Activated CD4-positive, alpha-beta T cell treated with anti-CD3 and anti-CD28 coated beads, Interleukin-2, Interleukin-4, amounts not matched to agents 100 ng/mL and 50 ng/mL, durations not matched to agents 16 hours and 8 hours (primary cell): Measurements from ENCODE around the gene IL27RA.
"Not testable (repeated sequence)": the region's sequence is repeated elsewhere in the genome, so short reads cannot be mapped to it uniquely, and the experiment has no call there.

Experiments used
- DNase-seq: peaks from one replicate; pipeline ENCODE4 v3.0.0-alpha.2; 2020; ENCODE audit warnings: low spot score

The IL27RA gene

DNA sequence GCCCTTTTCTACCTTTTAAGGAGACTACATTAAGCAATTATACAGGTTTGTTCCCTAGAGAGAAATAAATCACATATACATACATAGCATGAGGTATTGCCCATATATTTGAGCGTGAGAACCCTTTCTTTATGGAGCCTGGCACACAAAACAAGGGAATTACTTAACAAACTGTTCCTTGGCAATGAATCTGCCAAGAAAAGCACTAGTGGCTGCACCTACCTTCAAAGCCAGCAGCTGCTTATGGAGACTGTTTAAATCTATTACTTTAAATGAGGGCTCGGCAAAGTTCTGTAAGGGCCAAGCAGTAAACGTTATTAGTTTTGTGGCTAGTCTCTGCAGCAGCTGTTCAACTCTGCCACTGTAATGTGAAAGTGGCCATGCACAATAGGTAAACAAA is 32.5 kb upstream of the IL27RA start:
- no peak for DNase-seq

DNA sequence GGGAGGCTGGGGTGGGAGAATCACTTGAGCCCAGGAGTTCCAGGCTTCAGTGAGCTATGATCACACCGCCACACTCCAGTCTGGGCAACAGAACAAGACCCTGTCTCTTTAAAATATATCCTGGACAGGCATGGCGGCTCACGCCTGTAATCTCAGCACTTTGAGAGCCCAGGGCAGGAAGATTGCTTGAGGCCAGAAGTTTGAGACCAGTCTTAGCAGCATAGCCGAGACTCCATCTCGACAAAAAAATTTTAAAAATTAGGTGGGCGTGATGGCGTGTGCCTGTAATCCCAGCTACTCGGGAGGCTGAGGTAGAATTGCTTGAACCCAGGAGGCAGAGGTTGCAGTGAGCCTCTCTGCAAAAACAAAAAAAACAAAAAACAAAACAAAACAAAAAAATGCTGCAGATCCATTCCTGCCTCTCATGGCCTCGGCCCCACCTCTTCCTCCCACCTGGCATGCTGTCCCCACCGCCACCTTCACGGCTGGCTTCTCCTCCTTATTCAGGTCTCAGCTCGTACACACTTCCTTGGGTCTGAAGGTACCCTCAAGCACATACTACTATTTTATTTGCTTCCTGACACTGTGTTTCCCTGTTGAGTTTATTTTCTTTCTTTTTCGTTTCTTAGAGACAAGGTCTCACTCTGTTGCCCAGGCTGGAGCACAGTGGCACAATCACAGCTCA is 30.7 kb upstream of the IL27RA start:
- DNase-seq: no peak

DNA sequence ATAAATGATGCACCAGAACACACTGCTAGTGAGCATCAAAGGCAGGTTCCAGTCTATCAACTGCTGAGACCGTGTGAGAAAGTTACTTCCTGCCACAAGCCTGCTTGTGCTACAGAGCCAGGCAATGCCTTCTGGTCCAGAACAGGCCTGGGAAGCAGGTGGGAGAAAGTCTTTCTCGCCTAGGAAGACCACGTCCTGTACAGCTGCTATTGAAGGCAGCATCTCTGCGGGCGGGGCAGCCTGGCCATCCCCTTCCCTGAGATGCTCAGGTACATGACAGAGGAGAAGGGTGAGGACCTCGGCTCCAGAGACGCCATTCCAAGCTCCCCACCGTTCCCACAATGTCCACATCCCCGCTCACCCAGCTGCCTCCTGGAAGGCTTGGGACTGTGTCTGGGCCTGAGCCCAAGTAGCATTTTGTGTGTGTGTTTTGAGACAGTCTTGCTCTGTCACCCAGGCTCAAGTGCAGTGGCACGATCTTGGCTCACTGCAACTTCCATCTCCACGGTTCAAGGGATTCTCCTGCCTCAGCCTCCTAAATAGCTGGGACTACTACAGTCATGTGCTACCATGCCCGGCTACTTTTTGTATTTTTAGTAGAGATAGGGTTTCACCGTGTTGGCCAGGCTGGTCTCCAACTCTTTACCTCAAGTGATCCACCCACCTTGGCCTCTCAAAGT is 28.9 kb upstream of the IL27RA start:
- no peak for DNase-seq

DNA sequence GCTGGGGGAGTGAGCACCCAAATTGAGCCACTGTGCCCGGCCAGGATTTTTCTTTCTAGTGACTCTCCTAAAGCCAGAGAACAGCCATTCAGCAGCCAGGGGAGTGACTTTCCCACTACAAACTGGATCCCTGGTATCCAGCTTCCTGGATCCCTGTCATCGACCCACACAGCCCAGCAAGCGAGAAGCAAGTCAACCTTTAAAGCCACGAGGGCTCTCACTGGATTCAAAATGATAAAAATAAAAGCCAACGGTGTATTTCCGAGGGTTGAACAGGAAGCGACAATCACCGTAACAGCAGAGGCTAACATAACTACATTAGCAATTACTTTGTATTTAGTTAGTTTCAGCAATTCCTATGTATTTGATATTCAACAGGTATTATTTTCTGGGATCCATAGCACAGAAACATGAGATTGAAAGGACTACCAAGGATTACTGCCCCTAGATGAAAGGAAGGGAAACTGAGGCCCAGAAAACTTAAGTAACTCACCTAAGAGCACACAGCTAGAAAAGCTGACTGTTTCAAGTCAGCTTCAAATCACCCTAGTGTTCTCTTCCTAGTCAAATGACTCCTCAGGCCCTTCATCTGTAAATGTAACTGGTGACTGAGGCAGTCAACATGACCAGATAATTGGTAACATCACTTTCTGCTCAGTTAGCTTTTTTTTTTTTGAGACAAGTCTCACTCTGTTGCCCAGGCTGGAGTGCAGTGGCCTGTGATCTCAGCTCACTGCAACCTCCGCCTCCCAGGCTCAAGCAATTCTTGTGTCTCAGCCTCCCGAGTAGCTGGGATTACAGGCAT is 28.1 kb upstream of the IL27RA start:
- no peak for DNase-seq

DNA sequence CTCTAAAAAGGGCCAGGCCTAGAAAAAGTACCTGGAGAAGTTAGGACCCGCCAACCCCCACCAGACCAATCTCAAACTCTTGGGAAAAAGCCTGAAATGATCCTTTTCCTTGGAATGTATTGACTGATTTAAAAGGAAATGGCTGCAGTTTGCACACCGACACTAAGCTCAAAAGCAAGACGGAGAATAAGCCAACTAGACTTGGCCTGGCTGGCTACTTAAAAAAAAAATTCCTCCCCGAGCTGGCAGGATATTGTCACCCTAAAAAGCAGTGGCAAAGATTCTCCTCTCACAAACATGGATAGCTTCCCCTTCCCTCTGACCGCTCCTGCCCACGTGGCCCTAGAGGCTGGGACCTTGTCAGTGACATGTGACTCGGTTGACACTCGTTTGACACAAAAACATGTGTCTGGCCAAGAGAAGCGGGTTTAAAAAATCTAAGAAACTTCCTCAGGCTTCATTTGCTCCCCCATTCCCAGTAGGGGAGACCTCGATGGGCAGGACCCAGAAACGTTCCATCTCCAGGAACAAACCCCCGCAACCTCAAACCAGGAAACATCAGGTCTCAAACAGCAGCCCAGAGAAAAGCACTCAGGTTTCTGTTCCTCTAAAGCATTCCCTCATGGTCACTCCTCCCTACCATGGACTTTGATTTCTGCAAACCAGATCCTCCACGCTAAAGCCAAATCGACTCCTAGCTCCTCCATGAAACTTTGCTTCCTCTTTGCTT is 26.8 kb upstream of the IL27RA start:
- DNase-seq: no peak

DNA sequence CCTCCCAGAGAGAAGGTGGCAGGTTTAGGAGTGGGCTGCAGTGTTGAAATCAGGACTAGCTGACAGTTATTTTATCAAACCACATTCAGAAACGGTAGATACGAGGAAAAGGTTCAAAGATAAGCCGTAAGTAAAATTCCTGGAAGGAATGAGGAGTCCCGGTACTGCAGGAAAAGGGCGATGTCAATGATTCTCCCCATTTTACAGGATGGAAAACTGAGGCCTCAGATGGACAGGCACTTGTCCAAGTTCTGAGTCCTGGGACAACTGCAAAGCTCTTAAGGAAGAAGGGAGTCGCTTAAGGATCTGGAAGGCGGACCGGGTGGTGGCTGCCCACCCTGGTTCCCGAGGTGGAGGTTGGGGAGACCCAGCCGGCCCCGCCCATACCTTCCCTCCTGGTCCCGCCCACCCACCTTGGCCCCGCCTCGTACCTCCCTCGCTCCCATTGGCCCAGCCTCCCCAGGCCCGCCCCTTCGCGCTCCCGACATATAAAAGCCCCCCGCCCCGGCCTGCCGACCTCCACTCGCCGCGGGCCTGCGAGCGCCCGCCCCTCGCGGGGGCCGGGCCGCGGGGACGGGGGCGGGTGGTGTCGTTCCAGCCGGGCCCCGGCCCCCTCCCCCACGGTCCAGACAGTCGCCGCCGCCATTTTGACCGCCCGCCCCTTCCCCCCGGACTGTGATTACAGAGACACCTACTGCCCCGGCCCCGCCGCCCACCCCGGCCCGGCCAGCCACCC is 26.0 kb upstream of the IL27RA start:
- DNase-seq: peak; percentile 95

DNA sequence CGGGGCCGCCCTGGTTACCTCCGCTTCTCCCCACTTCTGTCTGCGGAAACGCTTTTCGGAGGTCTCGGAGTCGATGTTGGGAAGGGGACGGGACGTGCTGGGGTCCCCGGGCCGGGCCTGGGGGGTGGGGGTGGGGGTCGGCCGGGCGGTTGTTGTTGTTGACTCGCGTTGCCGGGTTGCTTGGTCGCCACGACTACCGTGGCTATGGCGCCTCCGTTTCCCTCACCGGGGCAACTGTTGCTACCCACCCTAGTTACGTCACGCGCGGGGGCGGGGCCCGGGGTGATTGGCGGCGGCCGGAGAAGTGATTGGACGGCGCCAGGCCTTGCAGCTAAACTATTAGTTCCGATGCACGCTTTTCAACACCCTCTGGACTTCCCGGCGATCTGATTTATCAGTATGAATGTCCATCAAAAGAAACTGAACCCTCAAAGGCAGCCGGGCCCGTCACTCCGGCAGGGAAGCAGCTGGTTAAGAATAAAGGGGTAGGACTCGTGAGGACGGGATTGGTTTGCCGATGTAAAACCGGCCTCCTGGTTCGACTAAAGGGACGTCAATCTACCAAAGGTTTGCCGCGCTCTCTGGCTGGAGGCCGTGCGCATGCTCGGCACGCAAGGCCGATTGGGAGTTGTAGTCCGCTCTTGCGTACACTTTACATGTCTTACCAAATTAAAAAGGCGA is 25.3 kb upstream of the IL27RA start, which contains the start of gene RFX1:
TSS of gene RFX1 (minus strand) at position 236 of the 681 bp plus-strand sequence. CDS start 12,477 bp downstream, outside the sequence.
- DNase-seq: peak; percentile 99

DNA sequence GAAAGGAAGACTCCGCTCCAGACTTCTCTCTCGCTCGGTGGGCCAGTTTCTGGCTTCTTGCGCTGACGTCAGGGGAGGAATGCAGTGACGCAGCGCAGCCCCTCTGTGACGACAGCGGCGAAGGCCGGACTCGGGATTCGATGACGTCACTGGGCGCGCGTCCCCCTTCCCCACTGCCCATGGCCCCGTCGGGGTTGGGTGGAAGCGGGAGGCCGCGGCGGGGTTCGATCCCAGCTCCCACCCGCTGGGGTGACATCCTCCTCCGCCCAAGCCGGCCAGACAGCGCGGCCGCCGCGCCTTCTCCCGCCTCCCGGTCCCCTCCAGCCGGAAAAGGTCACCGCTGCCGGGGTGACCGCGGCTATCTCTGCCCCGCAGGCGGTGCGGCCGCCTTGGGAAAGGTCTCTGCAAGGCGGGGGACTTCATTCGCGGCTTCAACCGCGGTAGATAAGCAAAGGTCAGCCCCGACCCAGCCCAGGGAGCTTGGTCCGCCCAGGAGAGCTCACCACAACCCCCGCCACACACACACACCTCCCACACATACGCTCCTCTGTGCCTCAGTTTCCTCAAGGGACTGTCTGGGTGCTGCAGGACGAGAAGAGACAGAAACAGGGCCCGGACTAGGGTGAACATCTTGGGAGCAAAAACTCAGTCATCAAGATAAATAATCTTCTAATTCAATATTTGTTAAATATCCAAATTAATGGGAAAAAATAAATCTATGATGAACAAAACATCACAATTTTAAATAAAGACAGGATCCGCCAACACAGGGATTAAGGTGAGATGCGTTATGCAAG is 24.6 kb upstream of the IL27RA start:
- DNase-seq: no peak

DNA sequence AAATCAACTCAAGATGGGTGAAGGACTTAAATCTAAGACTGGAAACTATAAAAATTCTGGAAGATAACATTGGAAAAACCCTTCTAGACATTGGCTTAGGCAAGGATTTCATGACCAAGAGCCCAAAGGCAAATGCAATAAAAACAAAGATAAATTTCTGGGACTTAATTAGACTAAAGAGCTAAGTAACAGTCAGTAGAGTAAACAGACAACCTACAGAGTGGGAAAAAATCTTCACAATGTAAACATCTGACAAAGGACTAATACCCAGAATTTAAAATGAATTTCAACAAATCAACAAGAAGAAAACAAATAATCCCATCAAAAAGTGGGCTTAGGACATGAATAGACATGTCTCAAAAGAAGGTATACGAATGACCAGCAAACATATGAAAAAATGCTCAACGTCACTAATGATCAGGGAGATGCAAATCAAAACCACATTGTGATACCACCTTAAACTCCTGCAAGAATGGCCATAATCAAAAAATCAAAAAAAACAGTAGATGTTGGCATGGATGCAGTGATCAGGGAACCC is 19.1 kb upstream of the IL27RA start:
- DNase-seq: no peak

DNA sequence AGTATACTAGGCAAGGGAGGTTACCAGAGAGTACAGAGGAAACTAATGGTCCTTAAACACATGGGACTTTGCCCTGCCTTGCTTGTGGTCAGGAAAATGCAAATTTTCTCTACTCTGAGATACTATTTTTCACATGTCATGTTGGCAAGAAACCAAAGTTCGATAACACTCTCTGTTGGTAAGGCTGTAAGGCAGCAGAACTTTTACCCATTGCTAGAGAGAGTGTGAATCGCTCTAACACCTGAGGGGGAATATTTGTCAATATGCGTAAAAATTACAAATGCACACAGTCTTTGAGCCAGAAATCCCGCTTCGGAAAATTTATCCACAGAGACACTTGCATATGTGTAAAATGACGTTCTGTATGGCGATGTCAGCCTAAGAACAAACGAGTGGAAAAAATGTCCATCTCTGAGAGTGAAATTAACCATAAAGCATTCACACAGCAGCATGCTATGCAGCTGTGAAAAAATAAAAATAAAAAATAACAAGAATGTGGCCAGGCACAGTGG is 16.0 kb upstream of the IL27RA start:
- no peak for DNase-seq

DNA sequence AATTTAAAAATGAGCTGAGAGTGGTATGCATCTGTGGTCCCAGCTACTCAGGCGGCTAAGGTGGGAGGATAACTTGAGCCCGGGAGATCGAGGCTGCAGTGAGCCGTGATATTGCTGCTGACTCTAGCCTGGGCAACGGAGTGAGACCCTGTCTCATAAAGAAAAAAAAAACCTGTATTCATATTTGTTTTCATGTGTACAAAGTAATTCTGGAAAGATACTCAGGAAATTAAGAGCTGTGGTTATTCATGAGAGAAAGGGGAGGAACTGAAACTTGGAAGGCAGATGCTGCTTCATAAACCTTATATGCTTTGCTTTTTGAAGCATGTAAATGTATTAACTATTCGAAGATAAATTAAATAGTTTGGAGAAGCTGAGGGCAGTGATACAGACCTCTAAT is 12.5 kb upstream of the IL27RA start:
- DNase-seq: no peak

DNA sequence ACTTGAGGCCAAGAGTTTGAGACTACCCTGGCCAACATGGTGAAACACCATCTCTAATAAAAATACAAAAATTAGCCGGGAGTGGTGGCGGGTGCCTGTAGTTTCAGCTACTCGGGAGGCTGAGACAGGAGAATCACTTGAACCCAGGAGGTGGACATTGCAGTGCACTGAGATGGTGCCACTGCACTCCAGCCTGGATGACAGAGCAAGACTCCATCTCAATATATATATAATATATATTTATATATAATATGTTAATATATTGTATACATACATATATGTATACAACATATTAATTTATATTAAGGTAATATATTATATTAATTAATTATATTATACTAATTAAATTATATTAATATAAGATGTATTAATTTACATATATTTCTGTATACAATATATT is 11.8 kb upstream of the IL27RA start:
- DNase-seq: not testable (repeated sequence)

DNA sequence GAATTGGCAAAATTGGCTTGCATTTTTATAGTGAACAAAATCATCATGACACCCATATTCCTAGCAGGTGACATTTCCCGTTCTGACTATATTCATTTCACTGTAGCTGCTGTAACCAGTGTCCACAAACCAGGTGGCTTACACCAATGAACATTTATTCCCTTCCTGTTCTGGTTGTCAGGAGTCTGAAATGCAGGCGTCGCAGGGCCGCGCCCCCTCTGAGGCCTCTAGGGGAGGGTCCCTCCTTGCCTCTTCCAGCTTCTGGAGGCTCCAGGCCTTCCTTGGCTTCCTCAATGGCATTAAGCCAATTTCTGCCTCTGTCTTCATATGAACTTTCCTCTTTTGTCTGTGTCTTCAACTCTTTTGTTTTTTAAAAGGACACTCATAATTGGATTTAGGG is 10.1 kb upstream of the IL27RA start:
- no peak for DNase-seq

DNA sequence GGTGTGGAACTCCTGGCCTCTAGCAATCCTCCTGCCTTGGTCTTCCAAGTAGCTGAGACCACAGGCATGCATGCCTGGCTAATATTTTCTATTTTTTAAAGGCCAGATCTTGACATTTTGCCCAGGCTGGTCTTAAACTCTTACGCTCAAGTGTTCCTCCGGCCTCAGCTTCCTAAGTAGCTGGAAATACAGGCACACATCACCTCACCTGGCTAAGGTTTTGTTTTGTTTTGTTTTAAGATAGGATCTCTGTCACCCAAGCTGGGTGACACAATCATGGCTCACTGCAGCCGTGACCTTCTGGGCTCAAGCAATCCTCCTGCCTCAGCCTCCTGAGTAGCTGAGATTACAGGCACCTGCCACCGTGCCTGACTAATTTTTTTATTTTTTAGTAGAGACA is 9.1 kb upstream of the IL27RA start:
- no peak for DNase-seq

DNA sequence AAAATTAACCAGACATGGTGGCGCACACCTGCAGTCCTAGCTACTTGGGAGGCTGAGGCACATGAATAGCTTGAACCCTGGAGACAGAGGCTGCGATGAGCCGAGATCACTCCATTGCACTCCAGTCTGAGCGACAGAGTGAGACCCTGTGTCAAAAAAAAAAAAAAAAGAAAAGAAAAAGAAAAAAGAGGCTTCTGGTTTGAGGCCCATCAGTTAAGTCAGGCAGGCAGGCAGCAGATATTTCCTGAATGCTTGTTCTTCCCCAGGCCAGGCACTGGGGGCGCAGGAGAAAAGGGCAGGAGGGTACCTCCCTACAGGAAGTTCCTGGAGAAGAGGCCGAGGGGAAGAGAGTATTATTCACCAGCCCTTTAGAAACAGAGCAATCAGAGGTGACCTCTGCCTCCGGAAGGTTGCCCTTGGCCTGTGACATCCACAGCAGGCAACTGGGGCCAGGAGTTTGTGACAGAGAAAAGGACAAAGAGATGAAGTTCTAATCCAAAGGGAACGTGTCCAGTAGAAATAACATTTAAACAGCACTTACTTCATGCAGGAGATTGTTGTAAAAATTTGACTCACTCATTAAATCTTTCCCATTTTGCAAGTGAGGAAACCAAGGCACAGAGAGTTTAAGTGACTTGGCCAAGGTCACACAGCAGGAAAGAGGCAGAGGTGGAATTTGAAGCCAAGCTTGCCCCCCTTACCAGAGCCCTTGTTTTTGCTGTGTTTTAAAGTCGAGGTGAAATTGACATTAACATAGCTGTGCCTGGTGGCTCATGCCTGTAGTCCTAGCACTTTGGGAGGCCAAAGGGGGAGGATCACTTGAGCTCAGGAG is 7.9 kb upstream of the IL27RA start:
- no peak for DNase-seq

DNA sequence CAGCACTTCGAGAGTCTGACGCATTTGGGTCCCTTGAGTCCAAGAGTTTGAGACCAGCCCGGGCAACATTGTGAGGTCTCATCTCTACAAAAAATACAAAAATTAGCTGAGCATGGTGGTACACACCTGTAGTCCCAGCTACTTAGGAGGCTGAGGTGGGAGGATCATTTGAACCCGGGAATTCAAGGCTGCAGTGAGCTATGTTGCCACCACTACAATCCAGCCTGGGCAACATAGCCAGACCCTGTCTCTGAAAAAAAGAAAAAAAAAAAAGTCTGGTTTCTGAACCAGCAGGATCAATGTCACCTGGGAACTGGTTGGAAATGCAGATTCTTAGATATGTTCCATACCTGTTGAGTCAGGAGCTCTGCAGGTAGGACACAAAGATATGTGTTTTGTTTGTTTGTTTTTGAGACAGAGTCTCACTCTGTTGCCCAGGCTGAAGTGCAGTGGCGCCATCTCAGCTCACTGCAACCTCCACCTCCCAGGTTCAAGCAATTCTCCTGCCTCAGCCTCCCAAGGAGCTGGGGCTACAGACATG is 4.8 kb upstream of the IL27RA start:
- not testable (repeated sequence) for DNase-seq

DNA sequence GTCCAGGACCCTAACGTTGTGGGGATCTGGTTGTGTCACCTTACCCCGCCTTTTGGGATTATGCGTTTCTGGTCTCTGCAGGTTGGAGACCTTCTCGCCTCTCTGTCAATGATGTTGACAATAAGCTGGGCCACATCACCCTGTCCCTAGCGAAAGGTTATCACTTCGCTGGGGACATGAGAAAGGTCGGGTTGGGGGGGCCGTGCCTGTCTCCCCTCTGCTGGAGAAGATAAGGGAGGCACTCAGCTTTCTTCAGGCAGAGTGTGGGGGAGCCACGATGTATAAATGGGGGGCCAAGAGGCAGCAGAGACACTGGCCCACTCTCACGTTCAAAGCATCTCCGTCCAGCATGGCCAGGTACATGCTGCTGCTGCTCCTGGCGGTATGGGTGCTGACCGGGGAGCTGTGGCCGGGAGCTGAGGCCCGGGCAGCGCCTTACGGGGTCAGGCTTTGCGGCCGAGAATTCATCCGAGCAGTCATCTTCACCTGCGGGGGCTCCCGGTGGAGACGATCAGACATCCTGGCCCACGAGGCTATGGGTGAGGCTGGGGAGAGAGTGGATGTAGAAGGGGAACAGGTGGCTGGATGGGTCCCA is 3.6 kb upstream of the IL27RA start, which contains the start of gene RLN3:
TSS of gene RLN3 (plus strand) at position 293 of the 595 bp plus-strand sequence. CDS start at position 350, 57 bp downstream.
- no peak for DNase-seq

DNA sequence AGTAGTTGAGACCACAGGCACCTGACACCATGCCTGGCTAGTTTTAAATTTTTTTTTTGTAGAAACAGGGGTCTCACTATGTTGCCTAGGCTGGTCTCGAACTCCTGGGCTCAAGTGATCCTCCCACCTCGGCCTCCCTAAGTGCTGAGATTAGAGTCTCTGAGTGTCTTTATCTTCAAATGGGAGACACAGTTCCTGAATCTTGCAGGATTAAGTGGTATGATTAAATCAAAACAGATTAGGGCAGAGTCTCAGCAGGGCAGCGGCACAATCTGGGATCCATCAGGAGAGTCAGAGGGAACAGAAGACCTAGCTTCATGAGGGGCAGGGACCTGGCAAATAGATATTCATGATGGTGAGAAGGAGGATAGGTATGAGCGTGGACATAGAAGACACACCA is 2.7 kb upstream of the IL27RA start:
- DNase-seq: no peak
